GM19240 (cell line): Measurements from ENCODE around the gene MTOR.
"Not testable (repeated sequence)": the region's sequence is repeated elsewhere in the genome, so short reads cannot be mapped to it uniquely, and the experiment has no call there.

ENCODE experiments used
- DNase-seq: peaks from one replicate; pipeline ENCODE4 v3.0.0; 2011; ENCODE audit warnings: low spot score; ENCODE audit not compliant: insufficient read length

Gene MTOR

DNA sequence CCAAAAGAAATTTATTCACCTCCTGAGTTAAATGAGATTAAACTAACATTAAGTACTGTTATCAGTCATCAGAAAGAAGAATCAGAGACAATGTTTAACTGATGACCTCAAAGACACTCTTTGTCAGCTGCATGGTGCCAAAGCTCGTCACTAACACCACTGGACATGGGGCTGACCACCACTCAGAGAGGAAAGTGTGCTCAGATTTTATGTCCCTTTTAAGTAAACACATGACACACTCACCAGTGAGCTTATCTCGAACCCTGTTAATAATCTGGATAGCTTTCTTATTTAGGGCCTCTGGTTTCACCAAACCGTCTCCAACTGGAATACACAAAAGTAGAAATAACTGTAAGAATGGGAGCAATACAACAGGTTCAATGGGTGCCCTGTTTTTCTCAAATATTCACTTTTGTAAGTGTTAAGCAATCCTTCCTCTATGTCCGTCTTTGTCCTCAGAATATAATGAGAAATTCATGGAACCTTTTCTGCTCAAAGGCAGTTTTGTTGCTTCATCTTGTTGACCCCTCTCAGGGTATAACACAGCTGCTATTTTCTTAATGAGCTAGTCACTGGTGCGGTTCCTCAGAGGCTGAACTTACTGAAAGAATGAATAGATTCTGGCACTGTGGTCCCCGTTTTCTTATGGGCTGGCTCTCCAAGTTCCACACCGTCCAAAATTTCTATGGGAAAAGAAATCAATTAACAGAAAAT, 153.1 kb downstream of the MTOR start:
- DNase-seq = no peak

DNA sequence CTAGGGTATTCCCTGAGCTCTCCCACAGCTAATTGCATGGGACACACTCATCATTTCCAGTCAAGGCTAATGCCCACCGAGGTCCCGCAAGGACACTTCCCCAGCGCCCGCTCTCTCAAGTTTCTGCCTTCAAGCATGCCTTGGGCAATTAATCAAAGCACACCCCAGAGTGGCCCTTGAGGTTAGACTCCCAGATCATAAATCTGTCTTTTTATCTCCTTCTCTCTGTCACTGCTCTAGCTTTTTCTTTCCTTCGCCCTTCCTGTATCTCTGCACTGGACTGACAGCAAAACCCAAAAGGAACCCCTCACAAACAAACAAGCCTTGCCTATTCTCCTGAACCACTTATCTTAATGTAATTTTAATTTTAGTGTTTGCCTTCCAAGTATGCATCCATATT, 154.8 kb downstream of the MTOR start:
- DNase-seq = no peak

DNA sequence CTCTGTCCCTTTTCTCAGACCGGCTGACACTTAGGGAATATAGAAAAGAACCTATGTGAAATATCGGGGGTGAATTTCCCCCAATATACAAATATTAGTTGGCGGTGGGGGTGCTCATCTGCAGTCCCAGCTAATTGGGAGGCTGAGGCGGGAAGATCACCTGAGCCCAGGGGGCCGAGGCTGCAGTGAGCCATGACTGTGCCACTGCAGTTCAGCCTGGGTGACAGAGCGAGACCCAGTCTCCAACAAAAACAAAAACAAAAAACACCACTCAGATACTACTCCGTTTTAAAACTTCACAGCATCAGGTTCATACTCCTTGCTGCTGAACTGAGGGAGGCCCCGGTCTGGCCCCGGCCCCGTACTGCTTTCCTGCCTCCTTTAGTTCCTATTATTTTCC, 156.8 kb downstream of the MTOR start:
- no peak for DNase-seq

DNA sequence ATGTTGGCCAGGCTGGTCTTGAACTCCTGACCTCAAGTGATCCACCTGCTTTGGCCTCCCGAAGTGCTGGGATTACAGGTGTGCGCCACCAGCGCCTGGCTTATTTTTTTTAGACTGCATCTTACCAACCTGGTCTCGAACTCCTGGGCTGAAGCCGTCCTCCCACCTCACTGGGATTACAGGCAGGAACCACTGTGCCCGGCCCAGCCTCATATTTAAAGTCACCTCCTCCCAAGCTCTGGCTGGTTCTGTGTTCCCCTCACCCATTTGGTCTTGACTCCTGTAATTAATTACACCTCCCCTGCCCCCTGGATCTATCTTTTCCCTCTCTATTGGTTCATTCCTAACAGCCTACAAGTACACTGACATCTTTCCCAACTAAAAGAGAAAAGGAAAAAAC, 161.0 kb downstream of the MTOR start:
- DNase-seq = no peak

DNA sequence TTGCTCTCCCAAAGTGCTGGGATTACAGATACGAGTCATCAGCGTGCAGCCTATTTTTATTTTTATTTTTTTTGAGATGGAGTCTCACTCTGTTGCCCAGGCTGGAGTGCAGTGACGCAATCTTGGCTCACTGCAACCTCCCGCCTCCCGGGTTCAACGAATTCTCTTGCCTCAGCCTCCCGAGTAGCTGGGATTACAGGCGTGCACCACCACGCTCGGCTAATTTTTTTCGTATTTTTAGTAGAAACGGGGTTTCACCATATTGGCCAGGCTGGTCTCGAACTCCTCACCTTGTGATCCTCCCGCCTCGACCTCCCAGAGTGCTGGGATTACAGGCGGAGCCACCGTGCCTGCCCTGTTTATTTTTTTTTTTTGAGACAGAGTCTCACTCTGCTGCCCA, 161.5 kb downstream of the MTOR start:
- DNase-seq = not testable (repeated sequence)

DNA sequence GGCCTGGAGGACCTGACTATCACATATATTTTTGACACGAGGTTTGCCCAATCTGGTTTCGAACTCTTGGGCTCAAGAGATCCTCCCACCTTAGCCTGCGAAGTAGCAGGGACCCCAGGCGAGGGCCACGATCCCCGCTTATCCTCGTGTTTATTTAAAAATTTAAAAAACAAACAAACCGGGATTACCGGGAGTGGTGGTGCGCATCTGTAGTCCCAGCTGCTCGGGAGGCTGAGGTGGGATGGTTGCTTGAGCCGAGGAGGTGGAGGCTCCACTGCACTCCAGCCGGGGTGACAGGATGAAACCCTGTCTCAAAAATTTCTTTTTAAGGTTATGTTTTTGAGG, 162.2 kb downstream of the MTOR start:
- DNase-seq = no peak

DNA sequence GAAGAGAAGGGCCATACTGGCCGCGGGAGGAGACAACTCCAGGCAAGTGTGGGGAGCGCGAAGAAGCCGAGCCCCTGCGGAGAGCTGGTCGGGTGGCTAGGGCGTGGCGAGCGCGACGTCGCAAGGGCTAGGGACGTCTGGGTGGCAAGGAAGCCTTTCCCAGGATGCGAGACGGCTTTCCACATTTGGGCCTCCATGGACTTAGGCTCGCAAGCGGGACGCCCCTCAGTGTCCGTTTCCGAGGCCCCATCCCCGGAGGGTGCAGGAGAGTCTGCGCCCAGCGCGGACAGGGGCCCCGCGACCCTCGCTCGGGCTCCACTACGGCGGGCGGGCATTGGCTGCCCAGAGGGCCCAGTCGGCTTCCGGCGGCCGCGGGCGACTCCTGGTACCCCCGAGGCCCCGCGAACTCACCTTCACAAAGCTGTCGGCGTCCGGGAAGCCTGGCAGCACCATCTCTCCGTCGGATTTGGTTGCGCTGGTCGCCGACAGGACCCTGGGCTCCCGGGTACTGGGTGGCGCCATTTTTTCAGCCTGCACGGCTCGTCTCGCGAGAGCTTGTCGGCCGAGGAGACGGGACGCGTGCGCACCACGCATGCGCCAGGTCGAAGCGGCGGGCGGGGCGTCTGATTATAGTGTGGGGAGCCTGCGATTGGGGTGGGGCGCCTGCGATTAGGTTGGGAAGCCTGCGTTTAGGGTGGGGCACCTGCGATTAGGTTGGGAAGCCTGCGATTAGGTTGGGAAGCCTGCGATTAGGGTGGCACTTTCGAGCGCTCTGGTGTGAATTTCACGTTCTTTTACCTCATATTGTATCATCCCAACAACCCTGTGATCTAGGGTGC, 162.8 kb downstream of the MTOR start, which contains the start of gene EXOSC10:
TSS of gene EXOSC10 (minus strand) at position 560 of the 839 bp plus-strand sequence. CDS start at position 522, 38 bp downstream.
- peak; percentile 94 for DNase-seq

DNA sequence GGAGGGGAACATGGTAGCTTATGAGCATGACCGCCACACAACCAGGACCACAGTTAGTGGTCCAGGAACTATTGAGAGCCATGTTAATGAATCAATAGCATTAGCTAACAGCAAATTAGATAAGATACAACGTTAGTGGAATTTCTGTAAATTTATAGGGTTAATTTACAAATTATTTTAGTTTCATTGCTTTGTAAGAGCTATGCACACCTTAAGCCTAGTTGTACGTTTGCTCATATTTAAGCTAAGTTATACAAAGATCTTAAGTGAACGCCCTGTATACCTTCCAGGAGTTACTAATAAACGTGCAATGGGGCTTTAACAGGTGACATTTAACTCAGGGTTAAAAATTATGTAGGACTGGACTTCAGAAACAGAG, 163.4 kb downstream of the MTOR start:
- DNase-seq = no peak

DNA sequence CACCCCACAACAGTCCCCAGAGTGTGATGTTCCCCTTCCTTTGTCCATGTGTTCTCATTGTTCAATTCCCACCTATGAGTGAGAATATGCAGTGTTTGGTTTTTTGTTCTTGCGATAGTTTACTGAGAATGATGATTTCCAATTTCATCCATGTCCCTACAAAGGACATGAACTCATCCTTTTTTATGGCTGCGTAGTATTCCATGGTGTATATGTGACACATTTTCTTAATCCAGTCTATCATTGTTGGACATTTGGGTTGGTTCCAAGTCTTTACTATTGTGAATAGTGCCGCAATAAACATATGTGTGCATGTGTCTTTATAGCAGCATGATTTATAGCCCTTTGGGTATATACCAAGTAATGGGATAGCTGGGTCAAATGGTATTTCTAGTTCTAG, 178.6 kb downstream of the MTOR start:
- DNase-seq = not testable (repeated sequence)

DNA sequence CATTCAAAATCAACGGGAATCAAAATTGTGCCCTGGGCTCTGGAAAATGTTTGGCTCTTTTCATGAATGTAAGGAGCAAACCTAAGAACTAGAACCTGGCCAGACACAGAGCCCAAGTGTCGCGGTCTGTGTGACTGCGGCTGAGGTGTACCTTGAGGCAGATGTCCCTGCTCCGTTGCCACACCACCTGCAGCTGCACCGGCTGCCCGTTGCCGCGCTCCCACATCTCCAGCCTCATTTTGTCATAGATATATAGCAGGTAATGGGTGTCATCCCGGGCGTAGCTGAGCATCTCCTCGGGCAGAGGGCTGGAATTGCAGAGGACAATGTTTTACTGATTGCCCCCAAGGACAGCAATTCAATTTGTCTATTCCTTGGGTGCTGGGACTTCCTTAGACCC, 181.4 kb downstream of the MTOR start:
- DNase-seq = no peak

DNA sequence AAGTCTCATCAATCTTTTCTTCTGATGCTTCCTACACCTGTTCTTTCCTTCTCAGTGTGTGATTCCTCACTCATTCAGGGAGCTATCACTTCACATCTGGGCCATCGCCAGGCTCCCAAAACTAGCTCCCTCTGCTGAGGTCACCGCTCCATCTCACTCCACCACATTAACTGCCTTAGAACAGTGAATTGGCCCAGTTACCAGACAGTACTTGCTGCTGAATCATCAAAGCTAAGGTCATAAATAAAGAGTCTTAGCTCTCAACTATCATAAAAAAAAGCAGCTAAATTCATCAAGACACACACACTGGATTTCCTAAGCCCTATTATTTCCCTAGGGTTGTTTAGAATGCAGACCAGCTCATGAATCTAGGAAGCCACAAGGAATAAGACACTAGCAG, 183.7 kb downstream of the MTOR start:
- DNase-seq = no peak

DNA sequence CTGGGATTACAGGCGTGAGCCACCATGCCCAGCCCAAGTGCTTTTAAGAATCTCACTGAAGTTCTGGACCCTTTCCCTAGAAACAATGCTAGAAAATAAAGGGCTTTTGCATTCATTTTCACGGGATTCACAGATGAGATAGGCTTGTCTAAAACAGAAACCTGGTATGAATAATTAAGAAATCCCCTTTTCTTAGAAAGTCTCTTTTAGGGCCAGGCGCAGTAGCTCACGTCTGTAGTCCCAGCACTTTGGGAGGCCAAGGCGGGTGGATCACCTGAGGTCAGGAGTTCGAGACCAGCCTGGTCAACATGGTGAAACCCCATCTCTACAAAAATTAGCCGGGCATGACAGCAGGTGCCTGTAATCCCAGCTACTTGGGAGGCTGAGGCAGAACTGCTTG, 189.0 kb downstream of the MTOR start:
- DNase-seq = not testable (repeated sequence)

DNA sequence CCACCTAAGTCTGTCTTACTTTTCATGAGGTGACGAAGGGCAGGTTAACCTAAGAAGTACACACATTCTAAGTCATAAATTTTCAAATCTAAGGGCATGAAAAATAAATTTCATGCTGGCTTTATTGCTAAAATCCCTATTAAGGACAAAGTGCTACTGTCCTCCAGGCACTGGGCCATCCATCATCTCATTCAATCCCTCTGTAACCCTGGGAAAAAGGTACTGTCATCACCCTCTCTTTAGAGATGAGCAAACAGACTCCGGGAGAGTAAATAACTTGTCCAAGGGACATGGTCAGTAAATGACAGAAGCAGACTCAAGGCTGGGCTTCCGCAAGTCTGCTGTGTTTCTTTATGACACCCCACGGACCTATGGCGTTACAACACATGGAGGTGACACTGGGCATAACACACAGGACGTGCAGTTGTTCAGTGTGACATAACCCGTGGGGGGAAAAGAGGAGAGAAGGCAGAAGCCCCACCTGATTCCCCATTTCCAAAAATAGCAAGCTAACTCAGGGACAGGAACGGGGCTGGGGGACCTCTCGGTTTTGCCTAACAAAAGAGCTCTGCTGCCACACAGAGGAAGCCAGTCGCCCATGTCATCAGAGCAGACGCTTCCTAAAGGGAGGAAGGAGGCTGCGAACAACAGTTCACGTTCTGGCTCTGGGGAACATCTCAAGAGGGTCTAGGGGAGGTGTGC, 190.0 kb downstream of the MTOR start:
- no peak for DNase-seq

DNA sequence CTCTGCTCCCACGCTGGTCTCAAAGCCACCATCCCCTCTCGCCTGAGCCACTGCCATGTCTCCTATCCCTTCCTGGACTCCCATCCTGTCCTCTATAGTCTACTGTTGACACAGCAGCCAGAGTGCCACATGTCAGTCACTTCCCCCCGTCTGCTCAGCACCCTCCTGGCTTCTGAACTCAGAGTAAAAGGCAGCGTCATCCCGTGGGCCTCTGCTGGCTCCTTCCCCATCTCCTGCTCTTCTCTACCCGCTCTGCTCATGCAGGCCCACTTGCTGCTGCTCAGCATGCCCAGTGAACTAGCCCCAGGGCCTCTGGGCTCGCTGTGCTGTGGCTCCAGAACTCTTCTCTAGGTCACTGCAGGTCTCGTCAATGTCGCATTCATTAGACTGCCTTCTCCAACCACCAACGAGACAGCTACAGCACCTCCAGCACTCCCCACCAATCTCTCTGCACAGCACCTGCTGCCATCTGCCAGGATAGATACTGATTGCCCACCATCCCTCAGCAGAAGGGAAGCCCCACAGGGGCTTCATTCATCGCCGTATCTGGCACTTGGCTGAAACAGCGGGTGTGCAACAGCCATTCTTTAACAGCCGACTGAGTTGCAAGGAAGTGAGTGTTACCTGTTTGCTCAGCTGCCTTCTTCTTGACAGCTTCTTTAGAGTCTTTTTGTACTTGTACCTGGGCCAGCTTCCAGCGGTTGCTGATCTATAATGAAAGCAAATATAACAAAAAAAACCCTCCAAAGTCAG, 190.7 kb downstream of the MTOR start:
- no peak for DNase-seq

DNA sequence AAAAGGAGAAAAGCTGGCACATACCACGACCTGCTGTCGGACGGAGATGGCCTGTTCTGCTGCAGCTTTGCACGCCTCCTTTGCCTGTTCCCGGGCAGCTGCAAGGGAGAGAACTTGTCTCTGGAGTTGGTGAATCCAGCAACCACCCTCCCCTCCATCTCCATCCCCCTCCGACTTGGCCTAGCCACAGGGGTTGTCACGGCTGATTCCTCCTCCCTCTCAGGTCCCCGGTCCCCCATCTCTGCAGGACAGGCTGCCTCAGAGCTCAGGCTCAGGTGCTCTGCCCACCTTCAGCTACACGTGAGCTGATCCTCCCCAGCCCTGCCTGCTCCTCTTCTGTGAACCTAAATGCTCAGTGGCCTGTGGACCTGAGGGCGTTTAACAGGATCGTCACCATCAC, 191.5 kb downstream of the MTOR start:
- no peak for DNase-seq

DNA sequence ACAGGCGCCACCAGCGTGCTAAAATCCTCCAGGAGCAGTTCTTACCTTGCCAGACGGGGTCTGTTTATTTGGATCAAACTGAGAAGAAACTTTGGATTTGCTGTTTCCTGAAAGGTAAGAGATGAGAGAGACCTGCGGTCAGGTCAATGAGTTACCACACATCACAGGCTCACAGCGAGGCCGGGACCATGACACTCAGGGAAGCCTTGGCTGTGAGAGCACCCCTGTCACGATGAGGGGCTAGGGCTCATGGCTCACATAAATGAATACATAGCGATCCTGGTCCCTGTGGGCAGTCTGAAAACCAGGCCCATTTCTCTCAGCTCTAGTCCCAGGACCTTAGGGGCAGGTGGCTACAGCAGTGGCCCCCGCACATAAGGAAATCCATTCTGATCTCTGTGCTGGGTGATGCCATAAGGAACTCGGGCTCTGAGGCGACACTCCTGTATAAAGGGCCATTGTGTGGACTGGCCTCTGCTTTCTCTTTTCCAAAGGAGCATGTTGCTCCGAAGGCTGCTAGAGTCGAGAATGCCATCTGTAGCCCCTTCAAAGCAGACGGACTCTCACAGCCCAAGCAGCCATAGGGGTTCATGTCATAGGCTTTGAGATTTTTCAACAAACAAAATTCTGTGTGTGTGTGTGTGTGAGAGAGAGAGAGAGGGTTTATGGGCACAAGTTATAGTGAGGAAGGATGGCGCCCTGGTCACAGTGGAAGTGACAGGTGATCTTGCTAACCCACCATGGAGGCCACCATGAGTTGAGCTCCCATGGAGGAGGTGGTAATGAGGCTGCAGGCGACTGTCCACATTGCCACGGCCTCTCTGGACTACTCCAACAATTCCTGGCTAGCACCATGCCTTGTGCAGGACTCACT, 193.5 kb downstream of the MTOR start:
- DNase-seq = no peak

DNA sequence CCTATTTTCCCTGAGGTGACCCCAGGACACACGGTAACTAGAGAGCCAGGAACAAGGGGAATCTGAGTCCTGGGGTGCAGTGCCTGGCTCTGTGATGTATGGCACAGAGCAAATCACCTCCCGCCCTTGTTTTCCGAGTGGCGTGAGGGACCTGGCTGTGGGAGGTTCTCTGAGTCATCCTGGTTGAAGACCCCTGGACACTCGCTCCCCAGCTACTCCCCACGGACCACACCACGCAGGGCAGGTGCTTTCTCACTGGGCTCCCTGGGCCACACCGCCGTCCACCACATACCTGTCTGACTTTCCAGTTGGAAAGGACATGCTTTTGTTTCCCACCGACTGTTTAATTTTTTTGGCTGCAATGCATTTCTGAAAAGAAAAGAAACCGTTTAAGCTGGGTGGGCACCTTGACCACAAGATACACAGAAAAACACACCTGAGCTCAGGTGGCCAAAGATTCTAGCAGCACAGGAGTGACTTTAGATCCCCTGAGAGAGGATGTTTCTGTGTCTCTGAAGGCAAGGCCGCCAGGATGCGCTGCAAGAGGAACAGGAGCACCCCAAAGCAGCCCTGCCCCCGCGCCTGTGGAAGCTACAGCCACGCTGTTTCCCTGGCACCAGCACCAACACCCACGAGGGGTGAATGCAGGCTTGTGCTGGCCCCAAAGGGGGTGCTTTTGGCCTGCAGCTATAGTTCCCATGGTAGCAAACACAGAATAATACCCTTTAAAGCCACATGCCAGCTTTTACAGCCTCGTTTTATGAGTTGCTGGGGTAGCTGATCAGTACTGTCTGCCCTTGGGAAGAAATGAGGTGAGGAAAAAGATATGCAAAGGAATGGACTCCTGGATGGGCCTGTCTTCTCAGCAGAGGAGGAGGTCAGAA, 194.4 kb downstream of the MTOR start:
- no peak for DNase-seq

DNA sequence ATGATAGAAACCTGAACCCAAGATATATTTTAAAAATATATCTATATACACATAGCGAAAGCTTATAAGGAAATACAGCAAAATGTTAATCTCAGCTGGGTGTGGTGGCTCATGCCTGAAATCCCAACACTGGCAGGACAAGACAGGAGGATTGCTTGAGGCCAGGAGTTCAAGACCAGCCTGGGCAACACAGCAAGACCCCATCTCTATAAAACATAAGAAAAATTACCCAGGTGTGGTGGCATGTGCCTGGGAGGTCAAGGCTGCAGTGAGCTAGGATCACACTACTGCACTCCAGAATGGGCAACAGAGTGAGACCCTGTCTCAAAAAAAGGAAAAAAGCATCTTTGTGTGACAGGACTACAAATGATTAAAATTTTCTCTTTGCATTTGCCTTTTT, 196.6 kb downstream of the MTOR start:
- no peak for DNase-seq

DNA sequence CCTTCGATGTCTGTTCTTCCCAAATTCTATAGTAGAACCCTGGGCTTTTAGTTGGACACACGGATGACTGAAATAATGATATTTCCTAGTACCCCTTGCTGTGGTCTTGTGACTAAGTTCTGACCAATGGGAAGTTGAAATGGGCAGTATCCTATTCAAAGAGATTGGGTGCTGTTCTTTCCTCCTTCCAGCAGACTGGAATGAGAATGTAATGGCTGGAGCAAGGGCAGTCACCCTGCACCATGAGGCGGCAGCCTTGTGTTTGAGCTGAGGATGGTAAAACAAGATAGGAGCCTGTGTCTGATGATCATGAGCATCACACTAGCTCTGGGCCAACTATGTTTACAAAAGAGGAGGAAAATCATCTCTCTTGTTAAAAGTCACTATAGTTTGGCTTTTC, 197.4 kb downstream of the MTOR start:
- DNase-seq = no peak
